ENCODE data around the gene EEF1AKMT3. TPM values are rescaled to one million over a fixed set of nuclear protein-coding genes. Genes with fewer than 3 reads are reported as not detected.

Gene EEF1AKMT3
- total and polyA plus RNA-seq, 9 of the 15 experiments (the other 6 are each of a cell fraction or from before 2014, with no cell fraction given), result 4.1 to 17.2 (median 7.9) TPM

GRCh38 chr12:57771873-57772428 is 463 bp upstream of the EEF1AKMT3 start, which contains the start of gene METTL1 (continued):
- no peak for TF ChIP-seq NR2F6 (CRISPR knock-in tag; IDR thresholded peaks at IDR 0.05)
- TF ChIP-seq ATF7 (IDR thresholded peaks at IDR 0.05), result peak; percentile 99
- TF ChIP-seq MYC (IDR thresholded peaks at IDR 0.05; ENCODE audit: low read depth, low read length), result peak; percentile 100
- TF ChIP-seq MYC (CRISPR knock-in tag; IDR thresholded peaks at IDR 0.05; ENCODE audit: borderline replicate concordance, low read depth), result peak; percentile 99
- TF ChIP-seq BCL6 (CRISPR knock-in tag; IDR thresholded peaks at IDR 0.05), result no peak
- TF ChIP-seq ZZZ3 (IDR thresholded peaks at IDR 0.05), result peak; percentile 73; the same call in 1 of the 2 replicates
- TF ChIP-seq, protein P1, sequence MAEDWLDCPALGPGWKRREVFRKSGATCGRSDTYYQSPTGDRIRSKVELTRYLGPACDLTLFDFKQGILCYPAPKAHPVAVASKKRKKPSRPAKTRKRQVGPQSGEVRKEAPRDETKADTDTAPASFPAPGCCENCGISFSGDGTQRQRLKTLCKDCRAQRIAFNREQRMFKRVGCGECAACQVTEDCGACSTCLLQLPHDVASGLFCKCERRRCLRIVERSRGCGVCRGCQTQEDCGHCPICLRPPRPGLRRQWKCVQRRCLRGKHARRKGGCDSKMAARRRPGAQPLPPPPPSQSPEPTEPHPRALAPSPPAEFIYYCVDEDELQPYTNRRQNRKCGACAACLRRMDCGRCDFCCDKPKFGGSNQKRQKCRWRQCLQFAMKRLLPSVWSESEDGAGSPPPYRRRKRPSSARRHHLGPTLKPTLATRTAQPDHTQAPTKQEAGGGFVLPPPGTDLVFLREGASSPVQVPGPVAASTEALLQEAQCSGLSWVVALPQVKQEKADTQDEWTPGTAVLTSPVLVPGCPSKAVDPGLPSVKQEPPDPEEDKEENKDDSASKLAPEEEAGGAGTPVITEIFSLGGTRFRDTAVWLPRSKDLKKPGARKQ (CRISPR knock-in tag; IDR thresholded peaks at IDR 0.05), result no peak
- TF ChIP-seq ZNF511 (CRISPR knock-in tag; IDR thresholded peaks at IDR 0.05), result peak; percentile 93; the same call in 1 of the 2 replicates
- no peak for TF ChIP-seq HMGXB4 (CRISPR knock-in tag; IDR thresholded peaks at IDR 0.05)
- TF ChIP-seq NCOR1 (IDR thresholded peaks at IDR 0.05), result peak; percentile 18; the same call in 1 of the 2 replicates
- TF ChIP-seq CREB3L1 (IDR thresholded peaks at IDR 0.05; ENCODE audit: borderline replicate concordance, low read depth), result peak; percentile 99
- peak; percentile 96 for TF ChIP-seq POLR2G (IDR thresholded peaks at IDR 0.05; ENCODE audit: low read depth, low read length)
- peak; percentile 77 for TF ChIP-seq POLR2AphosphoS5 (IDR thresholded peaks at IDR 0.05; ENCODE audit: control insufficient read depth, insufficient read depth, low read depth, low read length)
- TF ChIP-seq, protein P2, sequence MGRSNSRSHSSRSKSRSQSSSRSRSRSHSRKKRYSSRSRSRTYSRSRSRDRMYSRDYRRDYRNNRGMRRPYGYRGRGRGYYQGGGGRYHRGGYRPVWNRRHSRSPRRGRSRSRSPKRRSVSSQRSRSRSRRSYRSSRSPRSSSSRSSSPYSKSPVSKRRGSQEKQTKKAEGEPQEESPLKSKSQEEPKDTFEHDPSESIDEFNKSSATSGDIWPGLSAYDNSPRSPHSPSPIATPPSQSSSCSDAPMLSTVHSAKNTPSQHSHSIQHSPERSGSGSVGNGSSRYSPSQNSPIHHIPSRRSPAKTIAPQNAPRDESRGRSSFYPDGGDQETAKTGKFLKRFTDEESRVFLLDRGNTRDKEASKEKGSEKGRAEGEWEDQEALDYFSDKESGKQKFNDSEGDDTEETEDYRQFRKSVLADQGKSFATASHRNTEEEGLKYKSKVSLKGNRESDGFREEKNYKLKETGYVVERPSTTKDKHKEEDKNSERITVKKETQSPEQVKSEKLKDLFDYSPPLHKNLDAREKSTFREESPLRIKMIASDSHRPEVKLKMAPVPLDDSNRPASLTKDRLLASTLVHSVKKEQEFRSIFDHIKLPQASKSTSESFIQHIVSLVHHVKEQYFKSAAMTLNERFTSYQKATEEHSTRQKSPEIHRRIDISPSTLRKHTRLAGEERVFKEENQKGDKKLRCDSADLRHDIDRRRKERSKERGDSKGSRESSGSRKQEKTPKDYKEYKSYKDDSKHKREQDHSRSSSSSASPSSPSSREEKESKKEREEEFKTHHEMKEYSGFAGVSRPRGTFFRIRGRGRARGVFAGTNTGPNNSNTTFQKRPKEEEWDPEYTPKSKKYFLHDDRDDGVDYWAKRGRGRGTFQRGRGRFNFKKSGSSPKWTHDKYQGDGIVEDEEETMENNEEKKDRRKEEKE (IDR thresholded peaks at IDR 0.05; ENCODE audit: borderline replicate concordance in 1 of 2, control insufficient read depth in 1 of 2, low read depth in 2 of 2, low read length in 1 of 2), result no peak
- TF ChIP-seq ZFX (CRISPR knock-in tag; IDR thresholded peaks at IDR 0.05), result peak; percentile 97
- no peak for TF ChIP-seq ATF6 (CRISPR knock-in tag; IDR thresholded peaks at IDR 0.05)

Measured in K562 (cell line).